HEK293 (cell line): ENCODE results near the gene GNG12.

Experiments used
- GLI4 ChIP-seq: fragments of 450-650 bp; formaldehyde crosslinking; IDR thresholded peaks from 2 replicates; pipeline ENCODE4 v1.5.1; 2016; ENCODE audit warnings: missing biosample characterization, missing genetic modification characterization
- HIC1 ChIP-seq: fragments of 450-650 bp; formaldehyde crosslinking; IDR thresholded peaks from 2 replicates; pipeline ENCODE4 v1.5.1; 2016; ENCODE audit warnings: missing biosample characterization, missing genetic modification characterization
- HOXA7 ChIP-seq: sonication (generic); formaldehyde crosslinking; IDR thresholded peaks from 2 replicates; pipeline ENCODE4 v1.8.1; 2022; ENCODE audit warnings: missing genetic modification reagents, borderline replicate concordance
- KLF7 ChIP-seq: fragments of 450-650 bp; formaldehyde crosslinking; IDR thresholded peaks from 2 replicates; pipeline ENCODE4 v1.5.1; 2016; ENCODE audit warnings: missing biosample characterization, missing genetic modification characterization, borderline replicate concordance
- OVOL3 ChIP-seq: fragments of 450-650 bp; formaldehyde crosslinking; IDR thresholded peaks from 2 replicates; pipeline ENCODE4 v1.5.1; 2016; ENCODE audit warnings: missing biosample characterization, missing genetic modification characterization
- PRDM1 ChIP-seq: fragments of 450-650 bp; formaldehyde crosslinking; IDR thresholded peaks from 2 replicates; pipeline ENCODE4; 2016; ENCODE audit warnings: missing biosample characterization, missing genetic modification characterization
- SETDB1 ChIP-seq: IDR thresholded peaks from one replicate; pipeline ENCODE4 v1.6.1; 2017; ENCODE audit warnings: mild to moderate bottlenecking, low read length, moderate library complexity, mixed read lengths; ENCODE audit not compliant: insufficient read length
- TCF7L2 ChIP-seq: IDR thresholded peaks from 2 replicates; pipeline ENCODE4 v1.6.1; 2011; ENCODE audit warnings: low read depth, mild to moderate bottlenecking, inconsistent platforms, low read length, moderate library complexity, borderline replicate concordance
- TRIM28 ChIP-seq: IDR thresholded peaks from 2 replicates; pipeline ENCODE4 v1.6.1; 2011; ENCODE audit warnings: low read length, control low read depth, borderline replicate concordance
- WT1 ChIP-seq: fragments of 450-650 bp; formaldehyde crosslinking; IDR thresholded peaks from 2 replicates; pipeline ENCODE4 v1.5.1; 2016; ENCODE audit warnings: missing biosample characterization, missing genetic modification characterization
- ZBTB20 ChIP-seq: fragments of 450-650 bp; formaldehyde crosslinking; IDR thresholded peaks from 2 replicates; pipeline ENCODE4 v1.5.1; 2016; ENCODE audit warnings: missing biosample characterization, missing genetic modification characterization
- ZBTB48 ChIP-seq: fragments of 450-650 bp; formaldehyde crosslinking; IDR thresholded peaks from 2 replicates; pipeline ENCODE4 v1.5.1; 2016; ENCODE audit warnings: missing biosample characterization, missing genetic modification characterization
- ZBTB8A ChIP-seq: fragments of 450-650 bp; formaldehyde crosslinking; IDR thresholded peaks from 2 replicates; pipeline ENCODE4 v1.5.1; 2016; ENCODE audit warnings: missing biosample characterization, missing genetic modification characterization
- ZFP3 ChIP-seq: fragments of 450-650 bp; formaldehyde crosslinking; IDR thresholded peaks from 2 replicates; pipeline ENCODE4 v1.5.1; 2016; ENCODE audit warnings: low read depth, missing biosample characterization, missing genetic modification characterization
- ZFP69B ChIP-seq: fragments of 450-650 bp; formaldehyde crosslinking; IDR thresholded peaks from 2 replicates; pipeline ENCODE4 v1.5.1; 2016; ENCODE audit warnings: missing biosample characterization, missing genetic modification characterization
- ZNF10 ChIP-seq: fragments of 450-650 bp; formaldehyde crosslinking; IDR thresholded peaks from 2 replicates; pipeline ENCODE4 v1.5.1; 2017; ENCODE audit warnings: missing biosample characterization, missing genetic modification characterization
- ZNF114 ChIP-seq: fragments of 450-650 bp; formaldehyde crosslinking; IDR thresholded peaks from 2 replicates; pipeline ENCODE4 v1.5.0; 2017; ENCODE audit warnings: missing biosample characterization, missing genetic modification characterization
- ZNF146 ChIP-seq: fragments of 450-650 bp; formaldehyde crosslinking; IDR thresholded peaks from 2 replicates; pipeline ENCODE4 v1.5.1; 2016; ENCODE audit warnings: missing biosample characterization, missing genetic modification characterization
- ZNF157 ChIP-seq: fragments of 450-650 bp; formaldehyde crosslinking; IDR thresholded peaks from 2 replicates; pipeline ENCODE4 v1.5.1; 2016; ENCODE audit warnings: missing biosample characterization, missing genetic modification characterization
- ZNF174 ChIP-seq: fragments of 450-650 bp; formaldehyde crosslinking; IDR thresholded peaks from 2 replicates; pipeline ENCODE4 v1.5.0; 2017; ENCODE audit warnings: missing biosample characterization, mild to moderate bottlenecking, missing genetic modification characterization
- ZNF211 ChIP-seq: fragments of 450-650 bp; formaldehyde crosslinking; IDR thresholded peaks from 2 replicates; pipeline ENCODE4 v1.5.1; 2016; ENCODE audit warnings: low read depth, missing biosample characterization, missing genetic modification characterization
- ZNF239 ChIP-seq: fragments of 450-650 bp; formaldehyde crosslinking; IDR thresholded peaks from 2 replicates; pipeline ENCODE4 v1.5.1; 2016; ENCODE audit warnings: missing biosample characterization, missing genetic modification characterization
- ZNF24 ChIP-seq: fragments of 450-650 bp; formaldehyde crosslinking; IDR thresholded peaks from 2 replicates; pipeline ENCODE4 v1.5.1; 2016; ENCODE audit warnings: missing biosample characterization, missing genetic modification characterization
- ZNF274 ChIP-seq, 2 experiments: fragments of 200-500 bp in 1 of 2; fragments of 450-650 bp in 1 of 2; sonication (Bioruptor generic) in 1 of 2; formaldehyde crosslinking in 1 of 2; IDR thresholded peaks; 2 replicates each; pipeline versions ENCODE4 v1.5.1 to v1.6.1; 2014 to 2016; ENCODE audit warnings: borderline replicate concordance in 1 of 2, inconsistent platforms in 1 of 2, low read length in 1 of 2, missing biosample characterization in 1 of 2, missing genetic modification characterization in 1 of 2
- ZNF280C ChIP-seq: fragments of 450-650 bp; formaldehyde crosslinking; IDR thresholded peaks from 2 replicates; pipeline ENCODE4 v1.5.1; 2016; ENCODE audit warnings: missing biosample characterization, missing genetic modification characterization
- ZNF292 ChIP-seq: fragments of 450-650 bp; formaldehyde crosslinking; IDR thresholded peaks from 2 replicates; pipeline ENCODE4 v1.5.1; 2016; ENCODE audit warnings: low read depth, missing biosample characterization, missing genetic modification characterization, borderline replicate concordance
- ZNF404 ChIP-seq: fragments of 450-650 bp; formaldehyde crosslinking; IDR thresholded peaks from 2 replicates; pipeline ENCODE4 v1.5.1; 2017; ENCODE audit warnings: missing biosample characterization, missing genetic modification characterization
- ZNF473 ChIP-seq: fragments of 450-650 bp; formaldehyde crosslinking; IDR thresholded peaks from 2 replicates; pipeline ENCODE4 v1.5.1; 2017; ENCODE audit warnings: missing biosample characterization, missing genetic modification characterization
- ZNF513 ChIP-seq: fragments of 450-650 bp; IDR thresholded peaks from 2 replicates; pipeline ENCODE4 v1.5.1; 2018; ENCODE audit warnings: missing biosample characterization, missing genetic modification characterization
- ZNF514 ChIP-seq: fragments of 450-650 bp; formaldehyde crosslinking; IDR thresholded peaks from 2 replicates; pipeline ENCODE4 v1.5.1; 2016; ENCODE audit warnings: missing biosample characterization, missing genetic modification characterization
- ZNF544 ChIP-seq: fragments of 450-650 bp; formaldehyde crosslinking; IDR thresholded peaks from 2 replicates; pipeline ENCODE4 v1.5.0; 2017; ENCODE audit warnings: missing biosample characterization, missing genetic modification characterization
- ZNF555 ChIP-seq: fragments of 450-650 bp; formaldehyde crosslinking; conservative IDR thresholded peaks from 2 replicates; pipeline ENCODE4 v1.5.1; 2017; ENCODE audit warnings: missing biosample characterization, mild to moderate bottlenecking, missing genetic modification characterization, inconsistent platforms
- ZNF600 ChIP-seq: fragments of 450-650 bp; formaldehyde crosslinking; IDR thresholded peaks from 2 replicates; pipeline ENCODE4 v1.5.1; 2016; ENCODE audit warnings: missing biosample characterization, missing genetic modification characterization
- ZNF645 ChIP-seq: fragments of 450-650 bp; formaldehyde crosslinking; IDR thresholded peaks from 2 replicates; pipeline ENCODE4; 2016; ENCODE audit warnings: missing biosample characterization, missing genetic modification characterization
- ZNF664 ChIP-seq: fragments of 450-650 bp; formaldehyde crosslinking; IDR thresholded peaks from 2 replicates; pipeline ENCODE4 v1.5.1; 2016; ENCODE audit warnings: missing biosample characterization, missing genetic modification characterization
- ZNF830 ChIP-seq: fragments of 450-650 bp; IDR thresholded peaks from 2 replicates; pipeline ENCODE4 v1.5.0; 2018; ENCODE audit warnings: missing biosample characterization, missing genetic modification characterization, low read depth, mild to moderate bottlenecking, moderate library complexity

Gene GNG12

GRCh38 chr1:67685067-67685557 is 148.2 kb downstream of the GNG12 start, which contains the start of gene GADD45A (continued):
- TF ChIP-seq HIC1 (tag by site-specific recombination) (peak; percentile 100), ZNF211 (tag by site-specific recombination) (no peak), ZNF544 (tag by site-specific recombination) (no peak), ZNF174 (tag by site-specific recombination) (no peak), ZNF280C (tag by site-specific recombination) (no peak), KLF7 (tag by site-specific recombination) (no peak), TCF7L2 (no peak), HOXA7 (CRISPR knock-in tag) (no peak), ZNF274 (IDR thresholded peaks at IDR 0.05; ENCODE audit: low read length) (no peak), ZNF274 (tag by site-specific recombination; IDR thresholded peaks at IDR 0.05; ENCODE audit: borderline replicate concordance) (no peak), ZBTB20 (tag by site-specific recombination) (peak; percentile 85), ZNF146 (tag by site-specific recombination) (no peak), ZNF10 (tag by site-specific recombination) (peak; percentile 21; the same call in 1 of the 2 replicates), SETDB1 (no peak), TRIM28 (no peak), ZNF513 (tag by site-specific recombination) (no peak), ZNF404 (tag by site-specific recombination) (no peak), ZNF600 (tag by site-specific recombination) (peak; percentile 77), ZNF157 (no peak), ZNF239 (no peak), ZNF830 (no peak), ZBTB48 (tag by site-specific recombination) (no peak), ZNF514 (no peak), ZNF292 (tag by site-specific recombination) (no peak), ZFP69B (no peak), OVOL3 (no peak), ZFP3 (tag by site-specific recombination) (no peak), ZBTB8A (tag by site-specific recombination) (peak; percentile 65; the same call in 1 of the 2 replicates), WT1 (no peak; the same call in 1 of the 2 replicates), ZNF645 (tag by site-specific recombination) (no peak), ZNF114 (tag by site-specific recombination) (no peak), PRDM1 (tag by site-specific recombination) (no peak), ZNF555 (tag by site-specific recombination) (no peak), ZNF24 (tag by site-specific recombination) (no peak), ZNF473 (no peak), GLI4 (tag by site-specific recombination) (no peak), ZNF664 (no peak)
